NCI-H2029 treated with DMSO at 0.1 percent for 48 hours (cell line): ENCODE data around the gene PACS1.

Experiments used
- DNase-seq: peaks from one replicate; lab custom pipeline; 2025; lab: John Stamatoyannopoulos, UW

The PACS1 gene

DNA sequence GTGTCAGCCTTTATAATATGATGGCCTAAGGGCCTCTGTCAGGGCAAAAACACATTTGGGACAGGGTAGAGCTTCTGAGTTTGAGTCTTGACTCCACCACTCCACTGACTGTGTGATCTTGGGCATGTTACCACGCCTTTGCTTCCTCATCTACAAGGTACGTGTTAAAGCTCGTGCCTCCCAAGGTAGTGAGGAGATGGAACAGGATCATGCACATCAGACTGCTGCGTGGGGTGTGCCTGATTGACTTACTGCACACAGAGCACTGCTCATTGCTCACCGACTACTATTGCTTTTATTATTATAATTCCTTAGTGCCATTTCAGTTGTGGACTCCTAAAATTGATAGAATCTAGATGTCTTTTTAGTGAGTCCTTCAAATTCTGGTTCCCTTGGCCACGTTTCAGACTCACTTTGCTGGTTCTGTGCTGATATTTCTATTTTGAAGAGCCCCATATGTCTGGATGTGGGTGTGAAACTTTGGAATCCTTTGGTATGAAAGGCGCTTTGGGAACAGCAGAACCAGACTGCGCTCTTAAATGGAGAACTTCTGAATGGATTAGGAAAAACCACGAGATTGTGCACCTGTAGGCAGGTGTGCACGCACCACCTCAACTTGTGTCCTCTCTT lies 154.3 kb downstream of the PACS1 start:
- DNase-seq = no peak

DNA sequence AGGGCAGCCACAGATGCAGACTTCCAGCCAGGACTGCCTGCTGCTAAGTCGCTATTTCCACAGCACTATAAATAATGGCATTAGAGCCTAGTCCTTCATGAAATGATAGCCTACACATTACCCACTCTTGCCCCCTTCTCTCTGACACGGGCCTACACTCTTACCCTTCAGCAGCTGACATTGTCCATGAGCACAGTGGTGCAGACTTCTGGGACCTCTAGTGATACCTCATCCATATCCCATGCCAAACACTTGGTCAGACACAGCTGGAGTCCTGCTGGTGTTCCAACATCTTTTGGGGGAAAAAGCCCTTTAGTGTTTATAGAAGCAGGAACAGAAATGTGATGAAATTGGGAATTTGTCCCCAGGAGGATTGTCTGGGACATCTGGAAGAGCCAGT lies 155.0 kb downstream of the PACS1 start:
- DNase-seq = no peak

DNA sequence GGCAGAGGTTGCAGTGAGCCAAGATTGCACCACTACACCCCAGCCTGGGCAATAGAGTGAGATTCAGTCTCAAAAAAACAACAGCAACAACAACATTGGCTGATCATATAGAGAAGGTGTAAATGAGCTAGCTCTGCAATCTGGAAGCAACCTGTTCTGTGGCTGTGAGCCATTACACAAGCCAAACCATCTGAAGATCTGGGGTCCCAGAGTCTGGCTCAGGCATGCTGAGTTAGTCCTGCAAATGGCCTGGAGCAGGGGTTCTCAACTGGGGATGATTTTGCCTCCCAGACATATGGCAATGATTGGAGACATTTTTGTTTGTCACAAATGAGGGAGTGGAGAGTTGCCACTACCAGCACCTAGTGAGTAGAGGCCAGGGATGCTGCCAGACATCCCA lies 156.0 kb downstream of the PACS1 start:
- DNase-seq = no peak

DNA sequence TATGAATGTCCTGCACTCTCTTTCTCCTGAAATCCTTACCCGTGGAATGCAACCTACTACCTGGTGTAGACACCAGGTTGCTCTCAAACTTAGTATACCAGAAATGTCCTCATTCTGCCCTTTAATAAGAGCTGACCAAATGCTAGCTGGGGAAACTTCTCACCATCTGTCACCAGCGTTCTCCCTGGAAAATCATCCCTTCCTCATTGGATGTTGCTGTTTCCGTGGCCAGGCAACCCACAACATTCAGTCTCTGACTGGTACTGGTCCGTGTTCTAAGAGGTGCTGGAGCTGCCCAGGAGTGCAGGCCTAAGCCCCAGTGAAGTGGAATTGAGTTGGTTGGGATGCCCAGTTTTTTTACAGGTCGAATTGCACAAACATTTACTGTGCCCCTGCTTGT lies 157.6 kb downstream of the PACS1 start:
- no peak for DNase-seq

DNA sequence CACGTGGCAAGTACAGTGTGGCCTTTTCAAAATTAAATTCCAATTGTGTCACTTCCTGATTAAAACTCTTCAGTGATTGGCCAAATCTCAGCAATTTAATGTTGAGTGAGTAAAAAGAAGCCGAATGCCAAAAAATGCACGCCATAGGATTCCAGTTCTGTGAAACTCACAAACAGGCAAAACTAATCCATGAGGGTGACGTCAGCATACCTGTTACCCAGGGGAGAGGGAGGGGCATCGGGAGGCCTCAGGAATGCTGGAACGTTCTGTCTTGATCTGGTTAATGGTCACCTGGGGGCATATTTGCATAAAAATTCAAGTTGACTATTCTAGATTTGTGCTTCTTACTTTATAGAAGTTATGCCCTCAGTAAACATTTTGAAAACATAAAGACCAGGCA lies 158.4 kb downstream of the PACS1 start:
- DNase-seq = no peak

DNA sequence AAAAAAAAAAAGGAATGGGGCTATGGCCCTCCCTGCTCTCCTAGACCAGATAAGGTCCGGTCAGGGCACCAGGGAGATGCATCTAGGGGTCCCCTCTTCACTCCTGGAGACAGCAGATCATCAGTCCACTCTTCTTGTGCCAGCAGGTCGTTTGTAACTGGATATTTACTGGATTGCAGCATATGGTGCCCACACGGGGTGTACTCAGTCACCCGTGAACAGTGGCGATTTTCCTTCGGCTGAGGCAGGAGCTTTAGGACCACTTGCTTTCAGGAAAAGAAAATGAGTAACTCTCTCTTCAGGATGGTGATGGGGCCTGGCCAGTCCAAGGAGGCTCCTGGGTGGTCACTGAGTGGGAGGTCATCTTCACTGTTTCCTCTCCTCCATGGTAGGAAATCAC lies 160.1 kb downstream of the PACS1 start:
- no peak for DNase-seq

DNA sequence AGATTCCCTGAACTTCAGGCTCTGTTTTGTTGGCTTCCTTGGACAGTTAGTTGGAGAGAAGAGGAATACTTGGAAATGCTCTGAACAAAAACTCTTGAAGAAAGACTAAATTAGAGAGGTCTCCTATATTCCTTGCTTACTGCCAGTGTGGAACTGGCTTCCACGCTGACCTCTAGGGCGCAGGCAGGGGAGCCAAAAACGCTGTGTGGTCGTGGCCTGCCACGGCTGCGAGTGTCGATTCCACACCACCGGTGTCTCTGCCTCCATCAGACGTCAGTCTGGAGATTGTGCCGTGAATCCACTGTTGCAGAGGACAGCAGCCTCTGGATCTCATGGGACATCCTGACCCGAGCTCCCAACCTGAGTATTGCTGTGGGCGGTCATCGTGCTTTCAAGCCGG lies 160.9 kb downstream of the PACS1 start:
- DNase-seq = no peak

DNA sequence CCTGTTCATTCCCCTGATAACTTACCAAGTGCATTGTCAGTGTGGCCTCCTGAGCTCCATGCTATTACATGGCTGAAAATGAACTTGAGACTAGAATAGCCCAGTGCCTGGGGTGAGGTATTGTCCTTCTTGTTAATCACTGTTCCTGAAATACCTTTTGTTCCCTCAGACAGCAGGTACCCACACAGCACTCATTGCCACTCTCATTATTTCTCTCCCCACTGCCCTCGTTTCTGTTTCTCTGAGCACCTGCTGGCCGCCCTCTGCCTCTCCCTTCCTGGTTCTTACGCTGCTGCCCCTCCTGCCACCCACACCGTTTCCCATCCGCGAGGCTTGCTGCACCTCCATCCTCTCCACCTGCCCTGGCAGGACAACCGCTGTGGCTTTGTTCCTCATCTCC lies 161.5 kb downstream of the PACS1 start:
- DNase-seq = no peak

DNA sequence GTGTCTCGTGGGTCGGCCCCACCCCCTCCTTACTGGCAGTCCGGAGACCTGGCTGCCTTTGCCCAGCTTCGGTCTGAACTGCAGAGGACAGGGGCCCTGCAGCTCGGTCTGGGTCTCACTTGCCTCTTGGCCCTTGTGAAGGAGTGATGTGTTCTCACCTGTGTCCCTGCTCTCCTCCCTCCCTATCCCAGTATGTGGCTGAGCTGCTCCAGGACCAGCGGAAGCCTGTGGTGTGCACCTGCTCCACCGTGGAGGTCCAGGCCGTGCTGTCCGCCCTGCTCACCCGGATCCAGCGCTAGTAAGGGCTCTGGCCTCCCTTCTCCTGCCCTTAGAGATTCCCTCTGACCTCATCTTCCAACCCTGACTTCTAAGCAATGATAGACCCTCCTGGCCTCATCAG lies 162.7 kb downstream of the PACS1 start:
- no peak for DNase-seq

DNA sequence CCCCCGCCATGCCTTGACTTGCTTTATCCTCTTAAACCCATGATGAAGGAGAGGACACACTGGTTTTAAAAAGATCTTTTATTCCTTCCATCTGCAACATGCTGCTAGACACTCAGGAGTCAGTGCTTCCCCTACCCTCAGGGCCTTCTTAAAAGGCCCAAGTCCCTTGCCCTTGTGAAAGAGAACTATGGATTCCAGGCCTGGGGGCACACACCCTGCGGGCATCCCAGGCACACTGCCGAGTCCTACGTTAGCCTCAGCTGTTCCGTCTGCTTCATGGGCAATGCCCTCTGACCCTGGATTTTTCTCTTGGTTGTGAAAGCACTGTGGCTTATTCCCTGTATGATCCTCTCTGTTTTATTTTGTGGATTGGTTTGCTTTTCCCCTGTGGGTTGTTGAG lies 163.2 kb downstream of the PACS1 start:
- DNase-seq = no peak

DNA sequence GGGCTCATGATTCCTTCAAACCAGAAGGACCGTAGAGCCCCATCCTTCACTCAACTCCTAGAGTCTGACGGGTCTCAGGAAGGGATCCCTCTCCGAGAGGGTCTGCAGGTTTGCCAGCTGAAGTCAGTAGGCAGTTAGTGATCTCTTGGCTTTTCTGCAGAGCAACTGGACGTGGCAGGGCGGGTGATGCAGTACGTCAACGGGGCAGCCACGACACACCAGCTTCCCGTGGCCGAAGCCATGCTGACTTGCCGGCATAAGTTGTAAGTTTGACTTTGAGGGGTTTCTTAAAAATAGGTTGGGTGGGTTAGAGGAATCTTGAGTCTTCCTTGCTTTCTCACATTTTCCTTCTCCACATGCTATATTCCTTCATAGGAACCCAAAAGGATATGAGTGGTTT lies 165.1 kb downstream of the PACS1 start:
- no peak for DNase-seq

DNA sequence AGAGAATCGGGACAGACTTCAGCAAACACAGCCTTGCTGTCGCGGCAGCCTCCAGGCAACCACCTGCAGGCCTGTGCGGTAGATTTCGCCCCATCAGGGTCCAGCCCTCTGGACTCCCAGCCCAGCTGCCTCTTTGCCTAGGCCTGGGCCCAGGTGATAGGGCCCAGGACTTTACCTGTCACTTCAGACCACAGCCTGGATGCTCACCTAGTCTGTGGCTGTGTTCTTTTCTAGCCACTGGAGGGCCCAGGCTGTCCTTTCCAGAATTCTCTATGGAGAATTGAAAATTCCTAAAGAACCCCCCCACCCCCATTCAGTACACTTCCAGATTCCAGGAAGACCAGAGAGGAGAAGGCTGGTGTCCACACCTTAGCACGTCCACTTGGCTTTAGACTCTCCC lies 167.8 kb downstream of the PACS1 start:
- no peak for DNase-seq

DNA sequence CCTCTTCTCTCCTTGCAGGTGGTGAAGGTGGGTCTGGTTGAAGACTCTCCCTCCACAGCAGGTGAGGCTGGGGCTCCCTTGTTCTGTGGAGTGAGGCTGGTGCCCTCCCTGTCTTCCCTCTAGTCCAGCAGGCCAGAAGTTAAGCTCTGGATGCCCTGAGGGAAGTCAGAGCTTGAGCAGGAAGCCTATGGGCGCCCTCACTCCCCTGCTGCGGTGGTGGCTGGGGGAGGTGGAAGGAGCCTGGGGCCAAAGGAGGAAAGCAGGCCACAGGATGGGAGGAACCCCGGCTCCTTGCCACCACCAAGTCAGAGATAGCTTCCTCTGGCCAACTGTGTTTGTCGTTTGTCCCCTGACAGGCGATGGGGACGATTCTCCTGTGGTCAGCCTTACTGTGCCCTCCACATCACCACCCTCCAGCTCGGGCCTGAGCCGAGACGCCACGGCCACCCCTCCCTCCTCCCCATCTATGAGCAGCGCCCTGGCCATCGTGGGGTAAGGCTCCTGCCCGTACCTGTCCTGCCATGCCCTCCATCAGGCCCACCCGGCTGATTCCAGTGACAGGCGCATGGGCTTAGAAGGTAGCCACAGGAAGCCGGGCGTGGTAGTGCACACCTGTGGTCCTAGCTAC lies 168.8 kb downstream of the PACS1 start:
- DNase-seq = no peak

DNA sequence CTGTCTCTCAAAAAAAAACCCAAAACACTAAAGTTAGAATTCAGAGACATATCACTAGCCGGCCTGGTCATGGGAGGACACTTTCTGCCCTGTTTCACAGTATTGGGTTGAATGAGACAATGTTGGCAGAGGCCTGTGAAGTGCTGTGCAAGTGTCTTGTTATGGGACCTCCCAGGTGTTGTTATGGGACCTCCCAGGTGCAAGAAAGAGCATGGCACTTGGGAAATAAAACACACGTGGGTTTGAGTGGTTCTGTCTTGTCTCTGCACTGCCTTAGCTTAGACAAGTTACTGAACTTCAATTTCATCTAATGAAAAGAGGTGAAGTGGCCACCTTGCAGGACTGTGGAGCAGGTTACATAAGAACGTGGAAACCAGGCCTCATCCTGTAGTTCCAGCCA lies 169.4 kb downstream of the PACS1 start:
- no peak for DNase-seq

DNA sequence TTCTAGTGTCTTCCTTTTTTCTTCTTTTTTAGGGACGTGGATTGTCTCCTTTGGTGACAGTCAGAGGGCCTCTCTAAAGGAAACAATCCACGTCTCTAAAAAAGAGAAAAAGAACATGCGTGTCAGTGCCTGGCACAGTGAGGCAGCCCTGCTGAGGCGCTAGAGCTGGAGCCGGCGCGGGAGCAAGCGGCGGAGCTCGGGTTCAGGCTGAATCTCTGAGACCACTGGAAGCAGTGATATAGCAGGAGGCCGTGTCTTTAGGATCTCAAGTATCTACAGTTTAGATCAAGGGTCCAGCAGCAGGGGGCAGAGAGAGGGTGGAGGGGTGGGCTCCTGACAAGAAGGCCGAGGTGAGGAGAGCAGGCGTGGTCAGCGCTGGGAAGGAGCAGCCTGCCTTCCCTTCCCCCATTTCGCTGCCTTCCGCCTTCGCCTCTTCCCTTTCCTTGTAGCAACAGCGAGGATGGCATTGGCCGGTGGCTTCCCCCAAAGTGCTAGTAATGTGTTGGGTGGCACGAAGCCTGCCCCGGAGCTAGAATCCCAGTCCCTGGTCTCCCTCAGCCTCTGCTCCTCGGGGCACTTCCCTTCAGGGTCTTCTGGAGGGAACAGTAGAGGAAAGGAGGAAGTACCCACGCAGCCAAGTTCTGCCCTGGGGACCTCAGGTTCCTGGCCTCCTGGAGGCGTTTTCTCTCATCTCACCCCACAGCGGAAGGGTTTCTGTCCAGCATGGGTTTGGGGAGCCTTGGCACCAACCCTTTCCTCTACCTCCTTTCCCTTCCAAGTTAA lies 170.1 kb downstream of the PACS1 start:
- DNase-seq = no peak

DNA sequence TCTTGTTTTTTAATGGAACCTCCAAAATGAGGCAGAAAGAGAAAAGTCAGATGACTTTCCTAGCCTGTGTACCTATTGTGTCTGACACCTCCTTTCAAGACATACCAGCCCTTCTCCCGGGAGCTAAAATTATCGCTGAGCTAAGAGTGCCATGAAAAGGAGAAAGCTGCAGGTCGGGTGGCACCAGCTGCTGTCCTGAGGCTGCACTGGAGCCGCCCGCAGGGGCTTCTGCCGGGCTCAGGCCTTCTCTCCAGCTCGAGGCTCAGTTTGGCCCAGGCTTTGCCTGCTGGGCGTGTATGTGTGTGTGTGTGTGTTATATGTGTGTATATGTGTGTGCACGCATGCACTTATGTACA lies 170.7 kb downstream of the PACS1 start:
- no peak for DNase-seq

DNA sequence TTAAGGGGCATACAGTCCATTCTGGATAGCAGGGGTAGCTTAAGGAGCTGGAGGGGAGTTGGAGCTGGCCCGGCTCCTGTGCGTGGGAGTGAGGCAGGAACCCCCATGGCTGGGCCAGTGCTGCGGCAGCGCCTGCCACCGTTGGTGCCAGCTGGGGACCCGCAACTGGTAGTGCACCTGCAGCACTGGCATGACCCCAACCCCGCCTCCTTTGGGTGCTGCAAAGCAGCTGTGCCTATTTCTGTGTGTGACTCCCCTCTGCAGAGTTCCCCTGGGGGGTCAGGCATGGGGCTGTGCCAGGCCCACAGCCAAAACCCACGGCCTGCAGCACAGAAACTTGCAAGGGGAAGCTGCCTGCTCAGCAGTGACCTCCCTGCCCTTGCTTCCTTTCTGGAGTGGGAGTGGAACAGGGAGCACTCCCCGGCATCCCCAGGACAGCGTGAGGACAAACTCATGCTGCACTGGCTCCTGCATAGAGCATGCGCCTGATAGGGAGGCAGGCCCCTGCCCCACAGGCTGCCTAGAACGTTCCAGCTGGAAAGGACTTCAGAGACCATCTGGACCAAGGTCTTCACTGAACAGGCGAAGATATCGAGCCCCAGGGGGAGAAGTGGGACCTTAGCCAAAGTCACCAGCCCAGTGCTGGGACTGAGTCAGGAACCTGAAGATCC lies 172.2 kb downstream of the PACS1 start:
- DNase-seq = no peak

DNA sequence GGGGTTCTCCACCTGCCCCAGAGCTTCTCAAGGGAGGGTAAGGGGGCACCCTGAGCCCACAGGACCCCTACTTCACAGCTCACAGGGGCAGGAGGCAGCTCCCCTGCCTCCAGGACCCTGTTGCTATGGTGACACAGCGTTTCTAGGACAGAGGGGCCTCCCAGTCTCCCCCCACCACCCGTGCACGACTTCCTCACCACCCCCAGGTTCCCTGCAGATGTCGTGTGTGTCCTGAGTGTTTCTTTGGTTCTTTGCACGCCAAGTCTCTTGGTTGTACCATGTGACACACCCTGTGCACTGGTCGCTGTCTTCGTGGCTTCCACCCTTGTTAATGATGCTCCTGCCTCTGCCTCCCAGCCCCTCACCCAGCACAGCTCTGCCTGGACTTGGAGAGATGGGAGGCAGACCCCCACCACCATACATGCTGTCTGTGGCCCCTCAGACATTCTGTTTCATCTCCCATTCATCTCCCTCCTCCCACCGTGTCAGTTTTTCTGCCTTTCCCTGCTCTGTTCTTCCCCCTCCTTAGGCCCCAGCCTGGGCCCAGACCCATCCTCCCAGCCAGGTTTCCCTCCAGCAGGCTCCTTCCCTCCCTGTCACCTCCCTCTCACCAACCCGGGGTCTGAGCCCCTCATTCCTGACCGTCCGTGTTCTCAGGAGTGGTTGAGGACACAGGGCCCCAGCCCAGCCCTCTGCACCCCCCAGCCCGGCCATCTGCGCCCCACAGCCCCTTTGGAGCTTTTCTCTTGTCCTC lies 173.9 kb downstream of the PACS1 start:
- DNase-seq = no peak

DNA sequence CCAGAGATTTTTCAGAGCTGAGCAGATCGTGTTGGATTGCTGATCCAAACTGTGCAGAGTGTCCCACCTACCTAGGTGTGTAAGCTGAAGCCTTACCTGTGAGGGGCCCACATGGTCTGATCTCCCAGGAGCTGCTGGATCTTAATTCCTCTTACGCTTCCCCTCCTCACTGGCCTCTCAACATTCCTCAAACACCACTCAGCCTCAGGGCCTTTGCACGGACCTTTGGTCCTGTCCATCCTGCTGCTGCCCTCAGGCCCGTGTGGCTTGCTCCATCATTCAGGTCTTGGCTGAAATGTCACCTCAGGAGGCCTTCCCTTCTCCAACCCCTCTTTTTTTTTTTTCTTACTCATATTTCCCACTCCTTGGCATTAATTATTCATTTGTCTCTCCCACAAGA lies 177.2 kb downstream of the PACS1 start:
- DNase-seq = no peak

DNA sequence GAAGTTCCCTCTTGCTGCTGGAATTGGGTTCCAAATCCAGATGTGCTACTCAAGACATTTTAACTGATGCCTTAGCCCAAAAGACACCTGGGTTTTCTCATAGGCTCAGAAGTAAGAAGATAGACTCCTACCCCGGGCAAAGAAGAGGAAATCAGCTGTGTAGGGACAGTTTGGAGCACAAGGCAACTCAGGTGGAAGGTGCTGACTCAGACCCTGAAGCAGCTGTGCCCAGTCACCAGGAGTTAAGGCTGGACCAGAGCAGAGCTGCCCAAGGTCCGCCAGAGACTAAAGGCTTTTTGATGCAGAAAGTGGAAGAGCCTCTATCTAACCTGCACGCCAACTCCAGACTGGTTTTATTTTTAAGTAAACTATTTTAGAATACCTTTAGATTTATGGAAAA lies 177.7 kb downstream of the PACS1 start:
- no peak for DNase-seq

DNA sequence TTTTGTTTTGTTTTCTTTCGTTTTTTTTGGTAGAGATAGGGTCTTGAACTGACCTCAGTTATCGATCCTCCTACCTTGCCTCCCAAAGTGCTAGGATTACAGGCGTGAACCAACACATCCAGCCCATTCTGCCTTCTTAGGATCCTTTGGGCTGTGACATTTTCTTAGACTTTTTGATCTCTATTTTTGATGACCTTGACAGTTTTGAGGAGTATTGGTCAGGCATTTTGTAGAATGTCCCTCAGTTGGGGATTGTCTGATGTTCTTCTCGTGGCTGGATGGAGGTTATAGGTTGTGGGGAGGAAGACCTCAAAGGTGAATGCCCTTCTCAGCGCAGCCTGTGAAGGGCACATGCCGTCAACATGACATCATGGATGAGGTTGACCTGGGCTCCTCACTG lies 178.8 kb downstream of the PACS1 start:
- no peak for DNase-seq

DNA sequence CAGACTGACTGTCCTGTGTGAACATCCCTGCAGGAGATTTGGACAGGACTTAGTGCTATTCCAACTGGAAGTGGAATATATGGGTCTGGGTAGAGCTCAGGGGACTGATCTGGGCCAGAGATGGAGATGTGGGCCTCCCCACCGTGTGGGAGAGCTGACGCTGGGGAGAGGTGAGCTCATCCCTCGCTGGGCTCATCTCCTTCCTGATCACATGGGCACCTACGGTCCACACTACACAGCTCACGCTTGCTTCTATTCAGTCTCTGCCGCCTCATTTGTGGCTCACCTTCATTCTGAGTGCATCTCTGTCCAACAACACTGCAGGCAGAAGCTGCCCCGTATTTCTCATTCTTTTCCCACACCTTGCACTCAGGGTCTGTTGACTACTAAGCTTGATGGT lies 181.7 kb downstream of the PACS1 start:
- no peak for DNase-seq
